RWPE1 (cell line): ENCODE measurements around the gene AGXT2.

Source experiments
- CTCF ChIA-PET: fragments of 350-600 bp; sonication (Branson Sonifier 250); formaldehyde crosslinking; extraction: SDS; loops from one replicate; lab custom pipeline; 2021; lab: Yijun Ruan, JAX
- POLR2A ChIA-PET: fragments of 400-600 bp; formaldehyde crosslinking; extraction: SDS; loops from one replicate; lab custom pipeline; 2020; ENCODE audit warnings: antibody characterized with exemption; ENCODE audit not compliant: low non-redundant PET; lab: Yijun Ruan, JAX
- DNase-seq: peaks from one replicate; pipeline ENCODE4 v3.0.0; 2012; ENCODE audit warnings: low spot score
- H3K27ac ChIP-seq: fragments of 450-650 bp; 2 replicates; pipeline ENCODE4 v1.5.1; 2017
- TF ChIP-seq, protein P1 (sequence below): fragments of 450-650 bp; conservative IDR thresholded peaks from 2 replicates; pipeline ENCODE4 v1.5.1; 2017; ENCODE audit warnings: low read depth, mild to moderate bottlenecking

Gene AGXT2

DNA sequence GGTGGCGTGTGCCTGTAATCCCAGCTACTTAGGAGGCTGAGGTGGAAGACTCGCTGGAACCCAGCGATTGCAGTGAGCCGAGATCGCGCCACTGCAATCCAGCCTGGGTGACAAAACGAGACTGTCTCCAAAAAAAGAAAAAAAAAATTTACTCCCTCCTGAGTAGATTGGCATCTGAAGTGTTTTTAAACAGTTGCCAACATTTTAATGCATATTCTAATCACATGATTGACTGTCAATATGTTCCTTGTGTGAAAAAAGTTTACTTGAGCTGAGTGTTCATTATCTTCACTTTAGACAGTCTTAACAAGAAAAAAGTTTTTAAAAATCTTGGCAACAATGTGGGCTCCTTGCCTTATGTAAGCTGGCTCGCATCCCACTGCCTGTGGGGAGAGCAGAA lies 53.8 kb downstream of the AGXT2 start:
- no peak overlapping the region for H3K27ac ChIP-seq
- CTCF ChIA-PET = interaction anchor here (0.7 kb wide), 1 partner anchor 286 kb away, joined by 3 read pairs; no protein-coding TSS in a partner anchor
- no peak for DNase-seq
- TF ChIP-seq, protein P1, sequence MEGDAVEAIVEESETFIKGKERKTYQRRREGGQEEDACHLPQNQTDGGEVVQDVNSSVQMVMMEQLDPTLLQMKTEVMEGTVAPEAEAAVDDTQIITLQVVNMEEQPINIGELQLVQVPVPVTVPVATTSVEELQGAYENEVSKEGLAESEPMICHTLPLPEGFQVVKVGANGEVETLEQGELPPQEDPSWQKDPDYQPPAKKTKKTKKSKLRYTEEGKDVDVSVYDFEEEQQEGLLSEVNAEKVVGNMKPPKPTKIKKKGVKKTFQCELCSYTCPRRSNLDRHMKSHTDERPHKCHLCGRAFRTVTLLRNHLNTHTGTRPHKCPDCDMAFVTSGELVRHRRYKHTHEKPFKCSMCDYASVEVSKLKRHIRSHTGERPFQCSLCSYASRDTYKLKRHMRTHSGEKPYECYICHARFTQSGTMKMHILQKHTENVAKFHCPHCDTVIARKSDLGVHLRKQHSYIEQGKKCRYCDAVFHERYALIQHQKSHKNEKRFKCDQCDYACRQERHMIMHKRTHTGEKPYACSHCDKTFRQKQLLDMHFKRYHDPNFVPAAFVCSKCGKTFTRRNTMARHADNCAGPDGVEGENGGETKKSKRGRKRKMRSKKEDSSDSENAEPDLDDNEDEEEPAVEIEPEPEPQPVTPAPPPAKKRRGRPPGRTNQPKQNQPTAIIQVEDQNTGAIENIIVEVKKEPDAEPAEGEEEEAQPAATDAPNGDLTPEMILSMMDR = no peak
- POLR2A ChIA-PET = no interaction called here

DNA sequence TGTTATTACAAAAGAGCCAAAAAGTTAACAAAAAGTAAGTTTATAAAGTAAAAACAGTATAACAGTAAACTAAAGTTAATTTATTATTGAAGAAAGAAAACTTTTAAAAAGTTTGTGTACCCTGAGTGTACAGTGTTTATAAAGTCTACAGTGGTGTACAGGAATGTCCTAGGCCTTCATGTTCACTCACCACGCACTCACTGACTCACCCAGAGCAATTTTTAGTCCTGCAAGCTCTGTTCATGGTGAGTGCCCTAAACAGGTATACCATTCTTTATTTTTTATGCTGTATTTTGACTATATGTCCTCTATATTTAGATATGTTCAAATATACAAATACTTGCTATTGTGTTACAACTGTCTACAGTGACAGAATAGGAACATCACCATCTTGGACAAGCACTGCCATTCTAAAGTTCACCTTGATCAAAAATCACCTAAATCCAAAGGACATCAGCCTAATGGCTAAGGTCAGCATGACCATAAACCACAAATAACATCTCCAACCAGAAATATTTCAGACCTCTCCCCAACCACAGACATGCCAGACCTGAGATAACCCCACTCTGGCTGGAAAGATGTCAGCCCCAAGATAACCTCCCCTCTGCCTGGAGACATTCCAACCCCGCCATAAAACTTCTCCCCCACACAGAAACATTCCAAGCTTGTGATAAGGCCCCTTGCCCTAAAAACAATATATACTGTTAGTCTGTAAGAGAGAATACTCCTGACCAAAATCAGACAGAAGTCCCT lies 56.1 kb downstream of the AGXT2 start:
- CTCF ChIA-PET = interaction anchor here (0.6 kb wide), 1 partner anchor 288 kb away, joined by 3 read pairs; no protein-coding TSS in a partner anchor
- TF ChIP-seq, protein P1 = no peak
- POLR2A ChIA-PET = no interaction called here
- H3K27ac ChIP-seq = no peak overlapping the region
- no peak for DNase-seq

DNA sequence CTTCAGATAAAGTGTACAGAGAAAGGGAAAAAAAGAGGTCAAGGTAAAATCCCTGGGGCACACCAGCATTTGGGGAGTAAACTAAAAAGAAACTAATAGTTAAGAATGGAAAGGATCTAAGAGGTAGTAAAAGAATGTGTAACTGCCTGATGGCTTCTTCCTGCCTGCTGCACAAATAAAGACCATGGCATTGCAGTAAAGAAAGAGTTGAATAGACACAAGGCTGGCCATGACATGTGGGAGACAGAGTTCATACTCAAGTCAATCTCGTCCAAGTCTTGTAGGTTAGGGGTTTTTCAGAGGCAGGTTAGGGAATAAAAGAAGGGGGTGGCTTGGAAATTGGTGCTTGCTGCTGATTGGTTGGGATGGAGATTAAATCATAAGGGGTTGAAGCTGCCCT lies 60.8 kb downstream of the AGXT2 start:
- DNase-seq = no peak
- ChIA-PET CTCF (interaction anchor here (0.7 kb wide), 1 partner anchor 236 kb away, joined by 4 read pairs; no protein-coding TSS in a partner anchor), POLR2A (no interaction called here)
- no peak overlapping the region for H3K27ac ChIP-seq
- TF ChIP-seq, protein P1 = no peak

DNA sequence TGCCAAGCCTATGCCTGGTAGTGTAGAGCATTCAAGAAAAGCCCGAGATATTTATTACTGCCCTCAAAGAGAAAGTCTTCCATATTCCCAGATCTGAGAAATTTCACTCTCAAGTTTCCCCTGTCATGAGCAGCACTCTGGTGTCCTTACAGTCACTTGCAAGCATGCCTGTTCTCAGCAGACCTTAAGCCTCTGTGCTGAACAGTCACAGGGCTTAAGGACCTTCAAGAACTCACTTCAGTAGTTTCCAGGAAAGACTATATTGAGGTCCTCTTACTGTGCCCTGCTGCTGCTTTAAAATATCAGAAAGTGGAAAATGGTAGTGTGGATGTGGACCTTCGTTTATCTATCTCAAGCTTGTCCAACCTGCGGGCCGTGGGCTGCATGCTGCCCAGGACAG lies 64.9 kb downstream of the AGXT2 start:
- ChIA-PET CTCF (no interaction called here), POLR2A (no interaction called here)
- H3K27ac ChIP-seq = no peak overlapping the region
- TF ChIP-seq, protein P1 = no peak
- DNase-seq = no peak

GRCh38 chr5:34978681-34979080 lies 69.1 kb downstream of the AGXT2 start:
- no peak for DNase-seq
- ChIA-PET POLR2A (interaction anchor here (0.6 kb wide), 1 partner anchor 176 kb away, joined by 3 read pairs; no protein-coding TSS in a partner anchor), CTCF (no interaction called here)
- no peak overlapping the region for H3K27ac ChIP-seq
- TF ChIP-seq, protein P1 = no peak

DNA sequence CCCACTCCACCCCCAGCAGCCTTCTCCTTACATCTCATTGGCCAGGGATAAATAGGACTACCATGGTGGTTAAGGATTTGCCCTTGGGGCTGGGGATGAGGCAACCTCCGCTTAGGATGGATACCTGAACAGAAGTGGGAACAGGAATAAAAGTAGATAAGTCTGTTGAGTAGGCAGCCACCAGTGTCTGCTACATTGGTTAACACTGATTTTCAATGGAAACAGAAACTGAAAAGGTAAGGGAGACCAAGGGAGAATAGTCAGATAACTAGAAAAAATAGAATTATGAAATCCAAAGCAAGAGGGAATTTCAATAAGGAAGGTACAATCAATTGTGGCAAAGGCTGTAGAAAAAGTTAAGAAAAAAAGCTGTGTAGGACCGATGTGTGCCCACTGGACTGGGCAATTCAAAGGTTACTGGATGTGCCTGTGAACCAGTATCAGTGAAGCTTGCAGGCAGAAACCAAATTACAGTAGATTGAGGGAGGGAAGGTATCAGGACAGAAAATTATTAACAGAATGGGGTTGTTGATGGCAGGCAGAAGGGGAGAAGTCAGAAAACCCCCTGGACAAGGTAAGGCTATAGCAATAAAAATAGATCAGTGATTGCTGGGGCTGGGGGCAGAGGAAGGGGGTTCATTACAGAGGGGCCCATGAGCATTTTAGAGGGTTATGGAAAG lies 69.7 kb downstream of the AGXT2 start:
- H3K27ac ChIP-seq = no peak overlapping the region
- no peak for DNase-seq
- CTCF ChIA-PET = interaction anchor here (0.5 kb wide), 1 partner anchor 20 kb away, joined by 6 read pairs; no protein-coding TSS in a partner anchor
- POLR2A ChIA-PET = no interaction called here
- TF ChIP-seq, protein P1 = no peak
